Activated T-helper 17 cell treated with anti-CD3 and anti-CD28 coated beads, Interleukin-2, amount 50 U/mL, for 72 hours (primary cell): ENCODE data around the gene ZNF653. TPM values are rescaled to one million over a fixed set of nuclear protein-coding genes. Genes with fewer than 3 reads are reported as not detected.
"Not testable (repeated sequence)": the region's sequence is repeated elsewhere in the genome, so short reads cannot be mapped to it uniquely, and the experiment has no call there.

Experiments used
- ATAC-seq: fragments of 150-1000 bp; cut with Tn5 transposase; replicated peaks from 2 replicates; pipeline ENCODE4 v1.10.0; 2021; ENCODE audit warnings: mild to moderate bottlenecking, moderate library complexity
- H3K27ac Mint-ChIP-seq: one replicate; pipeline ENCODE4 v1.8.0; 2022; ENCODE audit warnings: mixed read lengths
- H3K27me3 Mint-ChIP-seq: one replicate; pipeline ENCODE4 v1.8.0; 2022; ENCODE audit warnings: mixed read lengths
- H3K36me3 Mint-ChIP-seq: one replicate; pipeline ENCODE4 v1.8.0; 2022; ENCODE audit warnings: low read depth, mild to moderate bottlenecking, mixed read lengths
- H3K4me1 Mint-ChIP-seq: one replicate; pipeline ENCODE4 v1.8.0; 2022; ENCODE audit warnings: mixed read lengths
- H3K4me3 Mint-ChIP-seq: one replicate; pipeline ENCODE4 v1.8.0; 2022; ENCODE audit warnings: mild to moderate bottlenecking, mixed read lengths
- H3K9me3 Mint-ChIP-seq: one replicate; pipeline ENCODE4 v1.8.0; 2022; ENCODE audit warnings: mixed read lengths
- total RNA-seq, 2 donors: library from RNA; stranded (reverse); gene quantifications; one replicate each; pipeline ENCODE4 v1.2.3, GENCODE V29; 2022

ZNF653 gene
- total RNA-seq, 2 donors from 2014 or later = 18.8 to 26.3 TPM

- Mint-ChIP-seq H3K27me3 (peaks cover 10% of the 10 kb centered on the region), H3K9me3 (no peaks in the 10 kb centered on the region), H3K36me3 (no peaks in the 10 kb centered on the region), H3K4me1 (peaks cover 4% of the 10 kb centered on the region), H3K4me3 (no peak overlapping the region), H3K27ac (no peak overlapping the region)
- no peak for ATAC-seq
Measured at GRCh38 chr19:11458236-11458900, 47.3 kb downstream of the ZNF653 start.

GRCh38 chr19:11457831-11458230 is 47.8 kb downstream of the ZNF653 start:
- peaks cover 10% of the 10 kb centered on the region for H3K27me3 Mint-ChIP-seq
- no peak overlapping the region for H3K4me3 Mint-ChIP-seq
- no peaks in the 10 kb centered on the region for H3K36me3 Mint-ChIP-seq
- no peak overlapping the region for H3K27ac Mint-ChIP-seq
- H3K4me1 Mint-ChIP-seq = no peaks in the 10 kb centered on the region
- ATAC-seq = no peak
- no peaks in the 10 kb centered on the region for H3K9me3 Mint-ChIP-seq

GRCh38 chr19:11457115-11457514 is 48.5 kb downstream of the ZNF653 start:
- Mint-ChIP-seq H3K27ac (no peak overlapping the region), H3K4me3 (no peak overlapping the region), H3K4me1 (no peaks in the 10 kb centered on the region), H3K36me3 (no peaks in the 10 kb centered on the region), H3K9me3 (no peaks in the 10 kb centered on the region), H3K27me3 (peaks cover 10% of the 10 kb centered on the region)
- ATAC-seq = no peak

- no peaks in the 10 kb centered on the region for H3K9me3 Mint-ChIP-seq
Measured at GRCh38 chr19:11456659-11457058, 49.0 kb downstream of the ZNF653 start.

GRCh38 chr19:11455233-11455554 is 50.4 kb downstream of the ZNF653 start:
- H3K4me1 Mint-ChIP-seq, H3K27me3 Mint-ChIP-seq, H3K36me3 Mint-ChIP-seq, ATAC-seq, H3K9me3 Mint-ChIP-seq, H3K4me3 Mint-ChIP-seq, H3K27ac Mint-ChIP-seq: not testable (repeated sequence)

More at GRCh38 chr19:11456659-11457058, 49.0 kb downstream of the ZNF653 start:
- ATAC-seq = no peak
- no peak overlapping the region for H3K4me3 Mint-ChIP-seq
- H3K4me1 Mint-ChIP-seq = no peaks in the 10 kb centered on the region
- H3K36me3 Mint-ChIP-seq = no peaks in the 10 kb centered on the region
- no peak overlapping the region for H3K27ac Mint-ChIP-seq
- peaks cover 10% of the 10 kb centered on the region for H3K27me3 Mint-ChIP-seq

- Mint-ChIP-seq H3K4me3 (no peak overlapping the region), H3K27me3 (no peaks in the 10 kb centered on the region), H3K36me3 (peaks cover 12% of the 10 kb centered on the region), H3K9me3 (no peaks in the 10 kb centered on the region), H3K4me1 (no peaks in the 10 kb centered on the region), H3K27ac (no peak overlapping the region)
- ATAC-seq = no peak
Measured at GRCh38 chr19:11453468-11454341, 51.9 kb downstream of the ZNF653 start.

GRCh38 chr19:11452620-11453310 is 52.9 kb downstream of the ZNF653 start:
- ATAC-seq = no peak
- Mint-ChIP-seq H3K9me3 (no peaks in the 10 kb centered on the region), H3K4me3 (no peak overlapping the region), H3K27me3 (no peaks in the 10 kb centered on the region), H3K27ac (no peak overlapping the region), H3K36me3 (peaks cover 12% of the 10 kb centered on the region), H3K4me1 (no peaks in the 10 kb centered on the region)

GRCh38 chr19:11451871-11452619 is 53.6 kb downstream of the ZNF653 start:
- no peak overlapping the region for H3K27ac Mint-ChIP-seq

GRCh38 chr19:11451327-11451870 is 54.2 kb downstream of the ZNF653 start:
- H3K36me3 Mint-ChIP-seq = peaks cover 17% of the 10 kb centered on the region
- no peaks in the 10 kb centered on the region for H3K27me3 Mint-ChIP-seq
- no peaks in the 10 kb centered on the region for H3K4me1 Mint-ChIP-seq
- no peak overlapping the region for H3K27ac Mint-ChIP-seq
- H3K9me3 Mint-ChIP-seq = no peaks in the 10 kb centered on the region
- no peak overlapping the region for H3K4me3 Mint-ChIP-seq
- ATAC-seq = no peak

More at GRCh38 chr19:11451871-11452619, 53.6 kb downstream of the ZNF653 start:
- no peaks in the 10 kb centered on the region for H3K27me3 Mint-ChIP-seq
- ATAC-seq = no peak
- H3K9me3 Mint-ChIP-seq = no peaks in the 10 kb centered on the region
- no peak overlapping the region for H3K4me3 Mint-ChIP-seq
- no peaks in the 10 kb centered on the region for H3K4me1 Mint-ChIP-seq
- peaks cover 12% of the 10 kb centered on the region for H3K36me3 Mint-ChIP-seq

GRCh38 chr19:11450570-11451326 is 54.9 kb downstream of the ZNF653 start:
- no peaks in the 10 kb centered on the region for H3K4me1 Mint-ChIP-seq
- peaks cover 23% of the 10 kb centered on the region for H3K36me3 Mint-ChIP-seq
- H3K27me3 Mint-ChIP-seq = no peaks in the 10 kb centered on the region
- ATAC-seq = no peak
- no peak overlapping the region for H3K4me3 Mint-ChIP-seq
- H3K27ac Mint-ChIP-seq = no peak overlapping the region
- no peaks in the 10 kb centered on the region for H3K9me3 Mint-ChIP-seq

- peaks cover 41% of the 10 kb centered on the region for H3K36me3 Mint-ChIP-seq
- no peak for ATAC-seq
- H3K27ac Mint-ChIP-seq = no peak overlapping the region
- H3K27me3 Mint-ChIP-seq = no peaks in the 10 kb centered on the region
- no peak overlapping the region for H3K4me3 Mint-ChIP-seq
- no peaks in the 10 kb centered on the region for H3K9me3 Mint-ChIP-seq
- no peaks in the 10 kb centered on the region for H3K4me1 Mint-ChIP-seq
Measured at GRCh38 chr19:11448923-11449554, 56.6 kb downstream of the ZNF653 start.

- Mint-ChIP-seq H3K27ac (no peak overlapping the region), H3K27me3 (no peaks in the 10 kb centered on the region), H3K4me3 (no peak overlapping the region), H3K36me3 (peaks cover 45% of the 10 kb centered on the region), H3K4me1 (no peaks in the 10 kb centered on the region), H3K9me3 (no peaks in the 10 kb centered on the region)
- ATAC-seq = no peak
Measured at GRCh38 chr19:11448410-11448809, 57.2 kb downstream of the ZNF653 start.
